H1 (cell line): Measurements from ENCODE around the gene PAK5.
A peak's percentile ranks its signal among the peaks of the same experiment; 100 is the strongest.

Experiments used
- CBX8 ChIP-seq: fragments of 300-800, 300-1000 bp; sonication (generic); IDR thresholded peaks from 2 replicates; pipeline ENCODE4 v1.7.1; 2016; ENCODE audit warnings: low read depth, low read length, borderline replicate concordance
- CTCF ChIP-seq, 3 experiments: IDR thresholded peaks; 1 replicate in 2 of 3; 2 replicates in 1 of 3; pipeline versions ENCODE4 v1.5.1 to v1.6.1; 2011; ENCODE audit warnings: low read length in 3 of 3, mild to moderate bottlenecking in 3 of 3, inconsistent platforms in 2 of 3, low read depth in 1 of 3, moderate library complexity in 1 of 3; ENCODE audit not compliant: insufficient read depth in 1 of 3; ENCODE audit errors: control extremely low read depth in 1 of 3
- EP300 ChIP-seq, 2 experiments: IDR thresholded peaks; 1 replicate in 1 of 2; 2 replicates in 1 of 2; pipeline ENCODE4 v1.6.1; 2011 to 2012; ENCODE audit warnings: low read depth in 2 of 2, low read length in 2 of 2, mild to moderate bottlenecking in 2 of 2, borderline replicate concordance in 1 of 2, inconsistent platforms in 1 of 2, moderate library complexity in 1 of 2
- EZH2 ChIP-seq: fragments of 200-600 bp; sonication (generic); IDR thresholded peaks from 2 replicates; pipeline ENCODE4 v1.7.1; 2012; ENCODE audit warnings: low read depth, mild to moderate bottlenecking, moderate library complexity, low read length, inconsistent platforms; ENCODE audit not compliant: severe bottlenecking
- KDM5A ChIP-seq: fragments of 200-600 bp; IDR thresholded peaks from 2 replicates; pipeline ENCODE4 v1.7.1; 2012; ENCODE audit warnings: mild to moderate bottlenecking, low read length, inconsistent platforms, mixed read lengths
- POLR2AphosphoS5 ChIP-seq: IDR thresholded peaks from 2 replicates; pipeline ENCODE4 v1.6.1; 2011; ENCODE audit warnings: low read depth, low read length
- RAD21 ChIP-seq, 2 experiments: IDR thresholded peaks in 1 of 2; conservative IDR thresholded peaks in 1 of 2; 2 replicates each; pipeline ENCODE4 v1.6.1; 2011; ENCODE audit warnings: low read depth in 2 of 2, low read length in 2 of 2, improper control_type of control experiment in 1 of 2, inconsistent platforms in 1 of 2, mild to moderate bottlenecking in 1 of 2, moderate library complexity in 1 of 2
- SP1 ChIP-seq: IDR thresholded peaks from 2 replicates; pipeline ENCODE4 v1.6.1; 2011; ENCODE audit warnings: low read depth, low read length
- SP2 ChIP-seq: IDR thresholded peaks from 2 replicates; pipeline ENCODE4 v1.6.1; 2012; ENCODE audit warnings: mild to moderate bottlenecking, low read length, inconsistent platforms
- TAF1 ChIP-seq: IDR thresholded peaks from 2 replicates; pipeline ENCODE4 v1.6.1; 2011; ENCODE audit warnings: mild to moderate bottlenecking, low read depth, low read length

GRCh38 chr20:9517297-9518162 is 321.3 kb downstream of the PAK5 start:
- no peak for TF ChIP-seq SP2
- TF ChIP-seq CBX8, result no peak
- TF ChIP-seq RAD21 (IDR thresholded peaks at IDR 0.05 in 1 of 2, conservative IDR thresholded peaks at IDR 0.05 in 1 of 2; ENCODE audit: low read depth in 2 of 2, low read length in 2 of 2), result peak in 1 of 2 experiments; percentile 20; a peak in 1 of 4 replicates
- TF ChIP-seq CTCF (IDR thresholded peaks at IDR 0.05; ENCODE audit: control extremely low read depth in 1 of 3, insufficient read depth in 1 of 3, low read depth in 1 of 3, low read length in 3 of 3), result peak in 2 of 3 experiments; percentile 5 to 22; a peak in 1 of 4 replicates
- TF ChIP-seq POLR2AphosphoS5, result no peak
- TF ChIP-seq EZH2, result no peak
- TF ChIP-seq EP300 (IDR thresholded peaks at IDR 0.05; ENCODE audit: borderline replicate concordance in 1 of 2, low read depth in 2 of 2, low read length in 2 of 2), result no peak
- no peak for TF ChIP-seq KDM5A
- TF ChIP-seq SP1, result no peak
- TF ChIP-seq TAF1, result no peak
